MG63 (cell line): ENCODE results near the gene PKD1L1. TPM values are rescaled to one million over a fixed set of nuclear protein-coding genes. Genes with fewer than 3 reads are reported as not detected.

ENCODE experiments used
- DNase-seq: peaks from one replicate; pipeline ENCODE4 v3.0.0-alpha.2; 2020
- H3K27me3 ChIP-seq: fragments of 250-450 bp; sonication (Bioruptor Pico); 2 replicates; pipeline ENCODE4 v1.5.1; 2020; ENCODE audit warnings: mild to moderate bottlenecking, moderate library complexity
- H3K36me3 ChIP-seq: fragments of 250-450 bp; sonication (Bioruptor Pico); 2 replicates; pipeline ENCODE4 v1.5.1; 2020; ENCODE audit warnings: mild to moderate bottlenecking, moderate library complexity
- H3K4me3 ChIP-seq: fragments of 250-450 bp; sonication (Bioruptor Pico); 2 replicates; pipeline ENCODE4 v1.5.1; 2020; ENCODE audit warnings: mild to moderate bottlenecking, moderate library complexity
- H3K9me3 ChIP-seq: fragments of 250-450 bp; sonication (Bioruptor Pico); 2 replicates; pipeline ENCODE4 v1.5.1; 2020; ENCODE audit warnings: mild to moderate bottlenecking, moderate library complexity
- total RNA-seq: library from RNA; depleted of rRNA; stranded (reverse); fragments of >200 nt; shearing (Covaris generic); gene quantifications from 2 replicates; pipeline ENCODE4 v1.2.3, GENCODE V29; 2014; ENCODE audit warnings: low replicate concordance

Gene PKD1L1
- total RNA-seq, 1 experiment from 2014 or later: 0.13 TPM

DNA sequence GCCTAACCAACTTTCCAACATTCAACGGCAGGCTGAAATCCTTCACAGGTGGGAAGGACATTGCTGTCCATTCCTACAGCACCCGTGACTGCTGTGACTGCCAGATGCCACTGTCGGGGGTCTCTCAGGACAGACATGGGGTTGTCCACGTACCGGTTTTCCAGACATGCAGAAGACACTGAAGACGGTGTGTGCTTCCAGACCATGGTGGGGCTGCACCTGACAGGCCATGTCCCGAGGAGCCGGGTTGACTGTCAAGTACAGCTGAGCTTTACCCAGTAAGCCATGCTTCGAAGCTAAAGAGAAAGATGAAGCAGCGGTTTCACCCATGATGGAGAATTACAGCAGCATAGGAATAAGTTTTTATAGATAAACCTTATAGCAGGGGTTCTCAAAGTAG lies 70.9 kb downstream of the PKD1L1 start:
- Histone ChIP-seq H3K9me3 (no peaks in the 10 kb centered on the region), H3K36me3 (no peaks in the 10 kb centered on the region), H3K4me3 (no peak overlapping the region), H3K27me3 (no peaks in the 10 kb centered on the region)
- no peak for DNase-seq

- Histone ChIP-seq H3K4me3 (no peak overlapping the region), H3K9me3 (no peaks in the 10 kb centered on the region), H3K27me3 (no peaks in the 10 kb centered on the region), H3K36me3 (no peaks in the 10 kb centered on the region)
- DNase-seq: no peak
Measured at GRCh38 chr7:47875998-47876744, 72.1 kb downstream of the PKD1L1 start.

- DNase-seq: no peak
- no peak overlapping the region for H3K4me3 ChIP-seq
- no peaks in the 10 kb centered on the region for H3K9me3 ChIP-seq
- no peaks in the 10 kb centered on the region for H3K36me3 ChIP-seq
- no peaks in the 10 kb centered on the region for H3K27me3 ChIP-seq
Measured at GRCh38 chr7:47875406-47875805, 72.9 kb downstream of the PKD1L1 start.

DNA sequence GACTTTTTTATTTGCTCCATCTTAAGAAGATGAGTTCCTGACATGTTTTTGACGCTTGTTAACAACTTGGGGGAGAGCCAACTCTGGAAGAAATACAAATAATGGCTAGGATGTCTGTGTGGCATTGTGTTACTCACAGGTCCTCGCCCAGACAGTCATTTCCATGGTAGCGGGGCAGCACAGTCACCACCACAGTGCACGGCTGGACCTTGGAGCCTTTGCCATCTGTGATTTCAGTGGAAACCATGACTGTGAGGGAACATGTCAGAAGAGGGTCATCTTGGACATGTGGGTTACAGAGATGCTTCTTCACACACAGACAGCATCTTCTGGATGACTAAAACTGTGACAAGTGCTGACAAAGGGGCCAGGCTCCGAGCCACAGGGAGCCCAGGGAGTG lies 74.5 kb downstream of the PKD1L1 start:
- peak; percentile 10 for DNase-seq
- Histone ChIP-seq H3K4me3 (no peak overlapping the region), H3K27me3 (no peaks in the 10 kb centered on the region), H3K9me3 (no peaks in the 10 kb centered on the region), H3K36me3 (no peaks in the 10 kb centered on the region)

DNA sequence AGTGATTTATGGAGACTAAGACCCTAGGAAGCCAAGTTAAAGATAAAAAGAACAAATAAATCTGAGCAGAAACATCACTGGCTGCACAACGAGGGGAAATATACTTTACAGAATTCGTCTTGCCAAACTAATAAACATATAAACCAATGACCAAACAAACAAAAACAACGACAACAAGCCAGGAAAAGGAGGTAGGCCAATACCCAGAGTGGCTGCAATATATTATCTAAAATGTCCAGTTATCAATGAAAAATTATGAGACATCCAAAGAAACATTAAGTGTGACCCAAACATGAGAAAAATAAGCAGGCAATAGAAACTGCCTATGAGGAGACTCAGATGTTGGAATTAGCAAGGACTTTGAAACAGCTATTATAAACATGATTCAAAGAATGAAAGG lies 81.0 kb downstream of the PKD1L1 start:
- Histone ChIP-seq H3K9me3 (no peaks in the 10 kb centered on the region), H3K36me3 (no peaks in the 10 kb centered on the region), H3K4me3 (no peak overlapping the region), H3K27me3 (no peaks in the 10 kb centered on the region)
- no peak for DNase-seq

- Histone ChIP-seq H3K4me3 (no peak overlapping the region), H3K27me3 (no peaks in the 10 kb centered on the region)
- DNase-seq: no peak
Measured at GRCh38 chr7:47866120-47866519, 82.1 kb downstream of the PKD1L1 start.

GRCh38 chr7:47852330-47853245 lies 95.7 kb downstream of the PKD1L1 start:
- Histone ChIP-seq H3K27me3 (no peaks in the 10 kb centered on the region), H3K4me3 (no peak overlapping the region), H3K9me3 (no peaks in the 10 kb centered on the region), H3K36me3 (no peaks in the 10 kb centered on the region)
- no peak for DNase-seq

More at GRCh38 chr7:47866120-47866519, 82.1 kb downstream of the PKD1L1 start:
- Histone ChIP-seq H3K36me3 (no peaks in the 10 kb centered on the region), H3K9me3 (no peaks in the 10 kb centered on the region)

GRCh38 chr7:47847207-47847606 lies 101.1 kb downstream of the PKD1L1 start:
- no peaks in the 10 kb centered on the region for H3K9me3 ChIP-seq
- no peaks in the 10 kb centered on the region for H3K36me3 ChIP-seq
- H3K27me3 ChIP-seq: no peaks in the 10 kb centered on the region
- DNase-seq: no peak
- H3K4me3 ChIP-seq: no peak overlapping the region

- no peaks in the 10 kb centered on the region for H3K27me3 ChIP-seq
- no peak overlapping the region for H3K4me3 ChIP-seq
- no peaks in the 10 kb centered on the region for H3K9me3 ChIP-seq
- DNase-seq: no peak
- H3K36me3 ChIP-seq: no peaks in the 10 kb centered on the region
Measured at GRCh38 chr7:47846138-47846836, 102.0 kb downstream of the PKD1L1 start.

GRCh38 chr7:47844311-47844710 lies 104.0 kb downstream of the PKD1L1 start:
- no peak overlapping the region for H3K4me3 ChIP-seq
- no peaks in the 10 kb centered on the region for H3K9me3 ChIP-seq
- DNase-seq: no peak
- H3K27me3 ChIP-seq: no peaks in the 10 kb centered on the region
- H3K36me3 ChIP-seq: no peaks in the 10 kb centered on the region

DNA sequence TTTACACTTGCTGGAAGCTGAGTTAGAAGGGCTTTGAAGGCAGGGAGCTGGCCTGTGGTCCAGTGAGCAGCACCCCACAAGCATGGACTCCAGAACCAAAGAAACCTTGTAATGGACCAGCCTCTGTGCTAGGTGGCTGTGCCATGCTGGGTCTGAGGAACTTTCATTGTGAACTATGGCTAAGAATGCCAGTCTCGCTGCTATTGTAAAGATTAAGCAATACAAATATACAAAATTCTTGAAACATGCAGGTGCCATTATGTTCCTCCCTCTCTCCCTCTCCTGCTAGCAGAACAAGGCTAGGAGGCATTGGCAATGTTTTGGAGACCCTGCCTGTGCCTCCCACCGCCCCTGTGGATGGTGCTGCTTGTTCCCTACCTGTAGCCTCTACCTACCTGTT lies 105.0 kb downstream of the PKD1L1 start:
- Histone ChIP-seq H3K9me3 (no peaks in the 10 kb centered on the region), H3K36me3 (no peaks in the 10 kb centered on the region), H3K4me3 (no peak overlapping the region), H3K27me3 (no peaks in the 10 kb centered on the region)
- no peak for DNase-seq

DNA sequence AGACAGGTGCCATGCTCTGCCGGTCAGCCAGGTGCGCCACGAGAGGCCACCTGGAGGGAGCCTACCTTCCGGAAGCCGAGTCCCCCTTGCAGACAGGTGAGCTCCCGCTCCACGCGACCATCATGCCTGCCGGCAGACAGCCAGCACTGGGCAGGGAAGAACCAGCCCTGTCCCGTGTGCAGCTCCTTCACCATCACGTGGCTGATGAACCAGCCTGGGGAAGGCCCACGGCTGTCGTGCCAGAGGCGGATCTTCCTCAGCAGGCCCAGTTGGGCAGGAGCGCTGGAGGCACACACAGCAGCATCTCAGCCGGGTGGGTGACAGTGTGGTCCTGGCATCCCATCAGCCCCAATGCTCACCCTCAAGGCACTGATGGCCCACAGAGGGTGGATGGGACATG lies 108.9 kb downstream of the PKD1L1 start:
- no peak for DNase-seq
- Histone ChIP-seq H3K9me3 (no peaks in the 10 kb centered on the region), H3K36me3 (no peaks in the 10 kb centered on the region), H3K4me3 (no peak overlapping the region), H3K27me3 (no peaks in the 10 kb centered on the region)

DNA sequence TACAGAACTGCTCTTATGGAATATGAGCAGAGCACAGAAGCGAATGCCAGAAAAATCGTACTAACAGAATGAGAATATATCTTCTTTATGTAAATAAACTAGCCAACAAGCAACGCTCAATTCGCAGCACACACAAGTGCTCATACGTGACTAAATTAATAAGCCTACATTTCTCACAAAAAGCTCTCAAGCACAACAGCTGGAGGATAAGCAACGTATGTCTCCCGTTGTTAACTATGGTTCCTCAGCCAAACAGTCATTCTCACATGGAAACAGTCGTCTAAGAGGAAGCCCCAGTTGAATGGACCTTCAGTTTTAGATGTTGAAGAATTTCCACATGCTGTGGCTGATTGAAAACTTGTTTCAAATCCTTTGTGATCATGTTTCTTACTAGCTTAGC lies 110.4 kb downstream of the PKD1L1 start:
- Histone ChIP-seq H3K4me3 (no peak overlapping the region), H3K9me3 (no peaks in the 10 kb centered on the region), H3K36me3 (no peaks in the 10 kb centered on the region), H3K27me3 (no peaks in the 10 kb centered on the region)
- no peak for DNase-seq

GRCh38 chr7:47836503-47837202 lies 111.6 kb downstream of the PKD1L1 start:
- Histone ChIP-seq H3K27me3 (no peaks in the 10 kb centered on the region), H3K36me3 (no peaks in the 10 kb centered on the region), H3K9me3 (no peaks in the 10 kb centered on the region), H3K4me3 (no peak overlapping the region)
- no peak for DNase-seq

- Histone ChIP-seq H3K9me3 (no peaks in the 10 kb centered on the region), H3K36me3 (no peaks in the 10 kb centered on the region), H3K4me3 (no peak overlapping the region), H3K27me3 (no peaks in the 10 kb centered on the region)
- no peak for DNase-seq
Measured at GRCh38 chr7:47836080-47836479, 112.2 kb downstream of the PKD1L1 start.

- no peak overlapping the region for H3K4me3 ChIP-seq
- no peaks in the 10 kb centered on the region for H3K36me3 ChIP-seq
- no peaks in the 10 kb centered on the region for H3K9me3 ChIP-seq
- DNase-seq: no peak
- no peaks in the 10 kb centered on the region for H3K27me3 ChIP-seq
Measured at GRCh38 chr7:47833211-47833610, 115.1 kb downstream of the PKD1L1 start.
